ENCODE data around the gene MYO7A. TPM values are rescaled to one million over a fixed set of nuclear protein-coding genes. Genes with fewer than 3 reads are reported as not detected.
A peak's percentile ranks its signal among the peaks of the same experiment; 100 is the strongest.

Gene MYO7A
- total and polyA plus RNA-seq, 2 of the 8 experiments (the other 6 are each of a cell fraction or from before 2014, with no cell fraction given): 1.5 to 1.9 TPM

DNA sequence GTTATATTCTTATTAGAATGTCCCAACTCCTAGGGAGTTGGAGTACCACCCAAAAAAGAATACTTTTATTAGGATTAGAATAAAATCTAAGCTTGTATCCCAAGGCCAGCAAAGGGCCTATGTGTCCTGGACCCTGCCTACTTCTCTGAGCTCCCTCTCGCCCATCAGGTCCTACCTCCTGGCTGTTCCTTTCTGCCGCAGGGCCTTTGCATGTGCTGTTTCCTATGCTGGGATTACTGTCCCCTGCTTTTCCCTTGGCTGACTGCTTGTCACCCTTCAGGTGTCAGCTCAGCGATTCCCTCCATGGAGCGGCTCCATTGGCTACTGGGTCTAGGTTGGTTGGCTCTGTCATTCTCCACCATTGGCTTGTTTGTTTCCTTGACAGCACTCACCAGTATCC is 13.4 kb downstream of the MYO7A start:
- no peak for DNase-seq (ENCODE audit: low read depth in 1 of 2, low spot score in 2 of 2)
- CTCF ChIA-PET (ENCODE audit: partially characterized antibody): interaction anchor here (0.9 to 6.0 kb wide), 4 partner anchors 13 to 57 kb away, joined by 3 to 48 read pairs (median 28); partner anchors contain the start of gene MYO7A
- no peak for TF ChIP-seq RXRA (IDR thresholded peaks at IDR 0.05; ENCODE audit: insufficient read depth, low read depth, low read length)
- TF ChIP-seq TCF12 (IDR thresholded peaks at IDR 0.05; ENCODE audit: low read depth, low read length): no peak
- TF ChIP-seq FOSL1 (IDR thresholded peaks at IDR 0.05; ENCODE audit: insufficient read depth, low read depth, low read length): no peak
- no peak for TF ChIP-seq CHD1 (IDR thresholded peaks at IDR 0.05; ENCODE audit: low read depth, low read length)
- TF ChIP-seq KDM4A (IDR thresholded peaks at IDR 0.05; ENCODE audit: low read depth, low read length, severe bottlenecking): no peak
- TF ChIP-seq YY1 (IDR thresholded peaks at IDR 0.05; ENCODE audit: low read depth, low read length): no peak
- TF ChIP-seq KDM5A (IDR thresholded peaks at IDR 0.05; ENCODE audit: low read length): no peak
- TF ChIP-seq SIRT6 (IDR thresholded peaks at IDR 0.05; ENCODE audit: low read length): no peak
- no peak for TF ChIP-seq NANOG (IDR thresholded peaks at IDR 0.05; ENCODE audit: insufficient read depth, low read depth, low read length, poor library complexity, severe bottlenecking)
- TF ChIP-seq NRF1 (IDR thresholded peaks at IDR 0.05; ENCODE audit: low read depth, low read length): no peak
- no peak for TF ChIP-seq POLR2A (IDR thresholded peaks at IDR 0.05; ENCODE audit: control extremely low read depth in 1 of 2, low read depth in 2 of 2, low read length in 2 of 2)
- no peak for TF ChIP-seq RAD21 (IDR thresholded peaks at IDR 0.05 in 1 of 2, conservative IDR thresholded peaks at IDR 0.05 in 1 of 2; ENCODE audit: low read depth in 2 of 2, low read length in 2 of 2)
- TF ChIP-seq EGR1 (IDR thresholded peaks at IDR 0.05; ENCODE audit: borderline replicate concordance, low read depth, low read length): no peak
- TF ChIP-seq CHD2 (IDR thresholded peaks at IDR 0.05; ENCODE audit: low read length): no peak

More for the DNA sequence above, 13.4 kb downstream of the MYO7A start:
- Histone ChIP-seq H2BK20ac (ENCODE audit: low read length) (no peak overlapping the region), H3K79me2 (ENCODE audit: control insufficient read depth in 1 of 2, insufficient read depth in 2 of 2, low read length in 2 of 2) (no peaks in the 10 kb centered on the region), H3K27ac (ENCODE audit: low read depth, low read length) (no peak overlapping the region), H3K4me2 (ENCODE audit: insufficient read depth in 1 of 2, low read depth in 2 of 2, low read length in 2 of 2) (no peak overlapping the region), H3K27me3 (replicated peaks in 1 of 4; ENCODE audit: control insufficient read depth in 3 of 4, extremely low read depth in 1 of 4, insufficient read depth in 3 of 4, low read length in 3 of 4) (no peaks in the 10 kb centered on the region; a peak in 1 of 7 replicates), H2AK5ac (ENCODE audit: low read depth, low read length) (no peak overlapping the region), H2BK15ac (ENCODE audit: low read length) (no peak overlapping the region; the same call in 1 of the 2 replicates), H4K8ac (ENCODE audit: extremely low read depth, insufficient read depth, low read length) (peak overlapping the region; percentile 30; the same call in 1 of the 2 replicates), H2BK5ac (ENCODE audit: low read depth, low read length) (no peak overlapping the region), H2BK12ac (ENCODE audit: low read depth, low read length) (no peak overlapping the region), H3K18ac (ENCODE audit: extremely low read depth, low read length) (no peak overlapping the region), H3K23me2 (ENCODE audit: low read depth, low read length) (no peaks in the 10 kb centered on the region), H4K91ac (replicated peaks; ENCODE audit: insufficient read length, low read length) (no peak overlapping the region), H3K14ac (ENCODE audit: insufficient read length) (no peak overlapping the region), H3K9me3 (ENCODE audit: insufficient read depth in 2 of 2, low read depth in 1 of 2, low read length in 1 of 2) (no peaks in the 10 kb centered on the region), H4K5ac (ENCODE audit: insufficient read length, low read depth, low read length) (no peak overlapping the region), H3K4me3 (ENCODE audit: extremely low read depth in 1 of 4, insufficient read depth in 2 of 4, low read depth in 3 of 4, low read length in 4 of 4) (no peak overlapping the region), H3K4me1 (replicated peaks in 1 of 4; ENCODE audit: control insufficient read depth in 3 of 4, insufficient read depth in 4 of 4, low read length in 3 of 4) (peaks cover 0 to 9% (median 3%) of the 10 kb centered on the region in 4 experiments; a peak in 4 of 7 replicates), H3K4ac (replicated peaks; ENCODE audit: insufficient read length, low read depth, low read length) (no peak overlapping the region), H2BK120ac (replicated peaks; ENCODE audit: low read depth, low read length) (no peak overlapping the region), H3K79me1 (ENCODE audit: low read depth, low read length) (no peaks in the 10 kb centered on the region), H3K56ac (replicated peaks; ENCODE audit: insufficient read length, low read depth, low read length) (no peak overlapping the region), H3K36me3 (ENCODE audit: control insufficient read depth in 2 of 4, insufficient read depth in 4 of 4, low read length in 3 of 4) (no peaks in the 10 kb centered on the region), H2AFZ (ENCODE audit: low read length) (no peak overlapping the region), H4K20me1 (replicated peaks in 1 of 2; ENCODE audit: control insufficient read depth in 1 of 2, insufficient read depth in 2 of 2, low read length in 2 of 2) (no peaks in the 10 kb centered on the region), H3K23ac (ENCODE audit: insufficient read length) (no peak overlapping the region), H3K9ac (replicated peaks in 1 of 4; ENCODE audit: extremely low read depth in 1 of 4, low read depth in 3 of 4, low read length in 3 of 4) (no peak overlapping the region)
- 87% methylated on average over 4 of the region's 4 CpGs; no CpG with 5 or more reads in 1 of the 2 experiments for WGBS, 2 experiments (ENCODE audit: extremely low coverage in 1 of 2, insufficient coverage in 1 of 2, insufficient read length in 1 of 2, insufficient replicate concordance in 2 of 2, low coverage in 1 of 2, low lambda C conversion rate in 2 of 2, missing lambda C conversion rate in 1 of 2)
- POLR2A ChIA-PET (ENCODE audit: partially characterized antibody): interaction anchor here (1.7 kb wide), 1 partner anchor 9 kb away, joined by 6 read pairs; no protein-coding TSS in a partner anchor
- FAIRE-seq: no peak
